ENCODE results near the gene ADAMTS2. TPM values are rescaled to one million over a fixed set of nuclear protein-coding genes. Genes with fewer than 3 reads are reported as not detected.

Gene ADAMTS2
- total RNA-seq (2022; extraction: Qiagen RNA extraction) = 0.05 to 0.22 TPM (median 0.08 TPM) in 5 replicates

GRCh38 chr5:179345433-179346321 is at the start of gene ADAMTS2:
Gene ADAMTS2 (minus strand): TSS chr5:179345461. CDS start chr5:179345328, 133 bp downstream.

Other genes starting within 250 kb of the ADAMTS2 start
- 27.6 to 31.2 TPM (median 29.3 TPM) in 5 replicates for gene RUFY1, start 205.1 kb upstream of the ADAMTS2 start, total RNA-seq (2022; extraction: Qiagen RNA extraction)